ENCODE results near the gene FKBP8.
"Not testable (repeated sequence)": the region's sequence is repeated elsewhere in the genome, so short reads cannot be mapped to it uniquely, and the experiment has no call there.

The FKBP8 gene

GRCh38 chr19:18542941-18543813, at the start of gene FKBP8:
TSS of gene FKBP8 (minus strand) at chr19:18543573. CDS start at chr19:18541970, 1,603 bp downstream.
- TF ChIP-seq JUND (IDR thresholded peaks at IDR 0.05; ENCODE audit: low read depth), result no peak
- in situ Hi-C loops (cut with HindIII; ENCODE audit: low pct_unique_long_range_greater_than_20kb, low sequenced_read_pairs), result no loop called here
- DNase-seq (ENCODE audit: low read depth in 1 of 2, low spot score in 1 of 2), result peak; percentile 86 to 94

GRCh38 chr19:18592732-18593131, 49.4 kb upstream of the FKBP8 start:
- DNase-seq (ENCODE audit: low read depth in 1 of 2, low spot score in 1 of 2); in situ Hi-C loops (cut with HindIII; ENCODE audit: low pct_unique_long_range_greater_than_20kb, low sequenced_read_pairs): not testable (repeated sequence)

- no peak for TF ChIP-seq JUND (IDR thresholded peaks at IDR 0.05; ENCODE audit: low read depth)
- in situ Hi-C loops (cut with HindIII; ENCODE audit: low pct_unique_long_range_greater_than_20kb, low sequenced_read_pairs), result no loop called here
- DNase-seq (ENCODE audit: low read depth in 1 of 2, low spot score in 1 of 2), result no peak
Observed at GRCh38 chr19:18591735-18592385, 48.5 kb upstream of the FKBP8 start.

GRCh38 chr19:18590273-18591272, 47.2 kb upstream of the FKBP8 start:
- TF ChIP-seq JUND (IDR thresholded peaks at IDR 0.05; ENCODE audit: low read depth), result no peak
- DNase-seq (ENCODE audit: low read depth in 1 of 2, low spot score in 1 of 2), result no peak
- in situ Hi-C loops (cut with HindIII; ENCODE audit: low pct_unique_long_range_greater_than_20kb, low sequenced_read_pairs), result no loop called here

- in situ Hi-C loops (cut with HindIII; ENCODE audit: low pct_unique_long_range_greater_than_20kb, low sequenced_read_pairs), result no loop called here
- DNase-seq (ENCODE audit: low read depth in 1 of 2, low spot score in 1 of 2), result peak in 1 of 2 experiments; percentile 72
- no peak for TF ChIP-seq JUND (IDR thresholded peaks at IDR 0.05; ENCODE audit: low read depth)
Observed at GRCh38 chr19:18589380-18590272, 46.3 kb upstream of the FKBP8 start.

GRCh38 chr19:18588611-18589379, 45.4 kb upstream of the FKBP8 start, which contains the start of gene REX1BD:
TSS of gene REX1BD (plus strand) at chr19:18588798. CDS start at chr19:18588802, 4 bp downstream.
- TF ChIP-seq JUND (IDR thresholded peaks at IDR 0.05; ENCODE audit: low read depth), result no peak
- peak in 1 of 2 experiments; percentile 72 for DNase-seq (ENCODE audit: low read depth in 1 of 2, low spot score in 1 of 2)
- in situ Hi-C loops (cut with HindIII; ENCODE audit: low pct_unique_long_range_greater_than_20kb, low sequenced_read_pairs), result no loop called here

- in situ Hi-C loops (cut with HindIII; ENCODE audit: low pct_unique_long_range_greater_than_20kb, low sequenced_read_pairs), result no loop called here
- no peak for TF ChIP-seq JUND (IDR thresholded peaks at IDR 0.05; ENCODE audit: low read depth)
- no peak for DNase-seq (ENCODE audit: low read depth in 1 of 2, low spot score in 1 of 2)
Observed at GRCh38 chr19:18587962-18588610, 44.7 kb upstream of the FKBP8 start.

- in situ Hi-C loops (cut with HindIII; ENCODE audit: low pct_unique_long_range_greater_than_20kb, low sequenced_read_pairs), result no loop called here
- no peak for DNase-seq (ENCODE audit: low read depth in 1 of 2, low spot score in 1 of 2)
- TF ChIP-seq JUND (IDR thresholded peaks at IDR 0.05; ENCODE audit: low read depth), result no peak
Observed at GRCh38 chr19:18587561-18587960, 44.2 kb upstream of the FKBP8 start.

- in situ Hi-C loops (cut with HindIII; ENCODE audit: low pct_unique_long_range_greater_than_20kb, low sequenced_read_pairs), result no loop called here
- no peak for TF ChIP-seq JUND (IDR thresholded peaks at IDR 0.05; ENCODE audit: low read depth)
- DNase-seq (ENCODE audit: low read depth in 1 of 2, low spot score in 1 of 2), result peak in 1 of 2 experiments; percentile 41
Observed at GRCh38 chr19:18586306-18586705, 42.9 kb upstream of the FKBP8 start.

GRCh38 chr19:18580311-18580710, 36.9 kb upstream of the FKBP8 start:
- in situ Hi-C loops (cut with HindIII; ENCODE audit: low pct_unique_long_range_greater_than_20kb, low sequenced_read_pairs), result no loop called here
- TF ChIP-seq JUND (IDR thresholded peaks at IDR 0.05; ENCODE audit: low read depth), result no peak
- no peak for DNase-seq (ENCODE audit: low read depth in 1 of 2, low spot score in 1 of 2)

All from T47D (cell line).